ENCODE results near the gene ANKLE1.

ANKLE1 gene

DNA sequence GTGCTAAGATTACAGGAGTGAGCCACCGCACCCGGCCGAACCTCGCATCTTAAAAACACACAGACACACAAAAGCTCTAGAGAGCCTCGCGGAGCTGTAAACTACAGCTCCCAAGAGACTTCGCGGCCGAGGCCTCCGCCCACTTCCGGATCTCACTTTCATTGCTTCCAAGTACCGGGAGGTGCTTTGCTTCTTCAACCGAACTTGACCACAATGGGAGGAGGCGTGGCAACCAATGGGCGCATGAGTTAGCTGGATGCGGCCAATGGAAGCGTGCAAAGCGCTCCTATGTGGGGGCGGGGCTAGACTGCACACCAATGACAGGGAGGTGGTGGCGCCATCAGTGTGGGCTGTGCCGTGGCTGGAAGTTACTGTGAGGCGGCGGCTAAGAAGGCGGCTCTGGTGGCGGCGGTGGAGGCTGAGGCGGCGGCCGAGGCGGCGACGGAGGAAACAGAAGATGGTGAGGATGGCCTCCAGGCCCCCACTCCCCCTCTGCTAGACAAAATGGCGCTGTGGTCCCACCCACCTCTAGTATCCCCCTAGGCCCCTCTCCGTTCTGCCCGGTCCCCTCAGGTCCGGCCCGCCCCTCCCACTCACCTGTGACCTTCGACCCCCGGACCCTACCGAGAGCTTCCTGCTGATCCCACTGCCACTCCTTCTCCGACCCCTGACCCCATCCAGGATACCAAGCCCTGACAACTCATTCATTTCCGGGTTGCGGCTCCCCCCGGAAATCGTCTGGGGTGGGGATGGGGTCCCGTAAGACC, 27.7 kb downstream of the ANKLE1 start, which contains the start of gene DDA1:
TSS of gene DDA1 (plus strand) at position 366 of the 767 bp plus-strand sequence. CDS start at position 458, 92 bp downstream.
- DNase-seq = peak; percentile 99

GRCh38 chr19:17309965-17310461, 28.3 kb downstream of the ANKLE1 start:
- no peak for DNase-seq

GRCh38 chr19:17311455-17312188, 29.9 kb downstream of the ANKLE1 start:
- no peak for DNase-seq

- DNase-seq = no peak
Observed at GRCh38 chr19:17312189-17313113, 30.8 kb downstream of the ANKLE1 start.

DNA sequence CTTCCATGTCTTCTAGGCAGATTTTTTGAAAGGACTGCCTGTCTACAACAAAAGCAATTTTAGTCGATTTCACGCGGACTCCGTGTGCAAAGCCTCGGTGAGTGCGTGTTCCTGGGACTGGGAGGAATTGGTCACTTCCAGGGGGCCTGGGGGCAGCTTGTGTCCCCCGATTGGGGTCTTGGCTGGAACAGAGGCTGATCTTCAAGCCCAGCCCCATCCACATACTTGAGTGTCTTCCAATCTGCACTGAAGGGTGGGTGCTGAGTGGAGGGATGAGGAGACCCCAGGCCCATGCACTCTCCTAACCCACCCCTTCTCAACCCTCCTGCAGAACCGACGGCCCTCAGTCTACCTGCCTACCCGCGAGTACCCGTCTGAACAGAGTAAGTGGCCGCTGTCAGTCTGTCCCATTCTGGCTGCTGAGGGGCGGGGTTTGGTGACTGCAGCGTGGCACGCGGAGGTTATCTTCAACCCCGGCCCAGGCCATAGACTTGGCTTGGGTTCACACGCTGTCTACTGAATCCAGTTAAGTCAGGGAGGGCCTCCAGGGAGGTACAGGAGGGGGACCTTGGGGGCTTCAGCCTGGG, 32.4 kb downstream of the ANKLE1 start:
- no peak for DNase-seq

DNA sequence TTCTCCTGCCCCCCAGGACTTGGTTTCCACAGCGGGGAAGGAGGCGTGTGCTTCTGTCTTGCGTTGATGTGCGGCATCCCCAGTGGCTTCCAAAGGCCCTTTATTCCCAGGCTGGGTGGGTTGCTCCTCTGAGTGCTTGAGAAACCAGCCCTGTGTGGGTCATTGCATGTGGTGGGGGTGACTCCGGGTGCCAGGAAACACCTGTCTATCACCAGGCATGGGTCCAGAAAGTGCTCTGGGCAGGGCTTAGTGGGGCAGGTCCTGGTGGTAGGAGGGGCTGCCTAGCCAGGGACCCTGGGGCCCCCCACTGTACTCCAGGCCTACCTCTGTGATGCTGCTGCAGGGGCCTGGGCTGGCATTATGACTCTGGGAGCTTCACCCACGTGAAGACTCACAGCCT, 37.3 kb downstream of the ANKLE1 start:
- DNase-seq = no peak

GRCh38 chr19:17319473-17320238, 38.0 kb downstream of the ANKLE1 start:
- DNase-seq = no peak

DNA sequence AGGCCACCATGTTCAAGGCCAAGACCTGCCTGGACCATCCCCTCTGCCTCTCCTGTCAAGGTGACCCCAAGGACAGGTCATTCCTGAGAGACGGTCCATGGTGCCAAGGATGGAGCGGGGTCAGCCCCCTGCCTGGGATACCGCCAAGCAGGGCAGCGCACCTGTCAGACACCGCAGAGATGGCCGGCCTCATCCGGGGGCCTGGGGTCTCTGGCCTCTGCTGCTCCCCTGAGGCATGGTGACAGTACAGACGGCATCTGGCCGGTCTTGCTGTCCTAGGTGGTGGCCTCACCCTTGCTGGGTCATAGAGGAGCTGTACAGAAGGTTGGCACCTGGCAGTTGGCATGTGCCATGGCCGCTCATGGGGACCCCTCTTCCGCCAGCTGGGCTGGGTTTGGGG, 38.7 kb downstream of the ANKLE1 start:
- no peak for DNase-seq

DNA sequence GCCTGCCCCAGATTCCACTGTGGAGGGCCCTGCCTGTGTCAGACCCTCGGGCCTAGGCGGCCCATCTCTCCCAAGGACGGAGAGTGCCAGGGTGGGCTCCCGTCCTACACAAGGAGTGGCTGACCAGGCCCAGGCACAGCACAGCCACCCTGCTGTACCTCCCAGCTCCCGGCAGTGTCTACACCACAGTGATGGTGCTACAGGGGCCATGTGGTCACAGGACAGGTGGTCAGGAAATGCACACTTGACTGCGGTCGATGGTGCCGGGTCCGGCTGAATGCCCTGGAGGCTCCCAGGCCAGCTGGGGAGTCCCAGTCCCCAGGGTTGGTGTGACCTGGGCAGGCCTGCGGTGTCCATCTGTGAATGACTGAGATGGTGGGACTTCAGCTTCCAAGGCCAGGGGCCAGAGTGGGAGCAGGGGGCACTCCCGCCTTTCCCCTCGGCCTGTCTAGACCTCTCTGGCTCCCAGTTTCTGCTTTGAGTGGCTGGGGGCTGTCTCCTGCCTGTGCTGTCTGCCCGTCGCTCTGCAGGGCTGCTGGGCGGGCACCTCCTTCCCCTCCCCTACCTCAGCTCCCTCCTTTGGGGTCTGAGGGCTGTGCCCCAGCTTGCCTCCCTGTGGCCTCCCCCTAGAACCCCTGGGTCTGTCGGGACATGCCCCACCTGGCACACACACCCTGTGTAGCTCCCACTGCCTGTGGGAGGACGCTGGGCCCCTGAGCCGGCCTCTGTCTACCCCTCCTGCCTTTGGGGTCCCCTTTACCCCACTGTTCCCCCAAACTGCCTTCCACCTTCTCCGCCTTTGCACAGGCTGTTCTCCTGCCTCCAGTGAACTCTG, 40.2 kb downstream of the ANKLE1 start:
- DNase-seq = no peak

GRCh38 chr19:17322854-17323253, 41.2 kb downstream of the ANKLE1 start:
- no peak for DNase-seq

- DNase-seq = no peak
Observed at GRCh38 chr19:17323300-17323963, 41.7 kb downstream of the ANKLE1 start.

- no peak for DNase-seq
Observed at GRCh38 chr19:17323964-17324332, 42.2 kb downstream of the ANKLE1 start.

DNA sequence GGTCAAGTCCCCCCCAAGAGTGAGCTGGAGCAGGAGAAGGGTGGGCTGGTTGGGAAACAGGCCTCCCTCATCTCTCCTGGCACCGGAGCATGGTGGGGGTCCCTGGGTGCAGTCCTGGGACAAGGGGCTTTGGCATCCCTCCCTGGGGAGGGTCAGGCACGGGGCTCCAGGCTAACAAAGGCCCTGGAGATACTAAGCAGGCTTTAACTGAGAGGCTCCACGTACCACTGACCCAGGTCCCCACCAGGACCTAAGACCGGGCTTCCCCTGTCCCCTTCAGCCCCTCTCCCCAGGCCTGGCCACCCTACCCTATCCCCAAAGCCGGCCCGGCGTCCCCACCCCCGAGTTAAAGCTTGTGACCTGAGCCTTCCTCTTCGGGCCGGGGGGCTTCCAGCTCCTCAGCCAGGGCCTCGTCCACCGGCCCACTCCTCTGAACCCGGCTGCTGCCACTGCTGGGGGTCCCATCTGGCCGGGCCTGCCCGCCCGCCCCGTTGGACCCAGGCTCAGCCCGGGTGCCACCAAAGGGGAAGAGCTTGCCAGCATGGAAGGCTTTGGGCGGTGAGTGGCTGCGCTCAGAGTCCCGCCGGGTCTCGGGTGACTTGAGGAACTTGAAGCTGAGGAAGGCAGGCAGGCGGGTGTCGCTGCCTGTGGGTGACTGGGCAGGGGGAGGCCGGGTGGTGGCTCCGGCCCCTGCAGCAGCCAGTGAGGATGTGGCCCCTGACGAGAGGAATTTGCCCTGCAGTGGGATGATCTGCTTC, 42.8 kb downstream of the ANKLE1 start:
- no peak for DNase-seq

DNA sequence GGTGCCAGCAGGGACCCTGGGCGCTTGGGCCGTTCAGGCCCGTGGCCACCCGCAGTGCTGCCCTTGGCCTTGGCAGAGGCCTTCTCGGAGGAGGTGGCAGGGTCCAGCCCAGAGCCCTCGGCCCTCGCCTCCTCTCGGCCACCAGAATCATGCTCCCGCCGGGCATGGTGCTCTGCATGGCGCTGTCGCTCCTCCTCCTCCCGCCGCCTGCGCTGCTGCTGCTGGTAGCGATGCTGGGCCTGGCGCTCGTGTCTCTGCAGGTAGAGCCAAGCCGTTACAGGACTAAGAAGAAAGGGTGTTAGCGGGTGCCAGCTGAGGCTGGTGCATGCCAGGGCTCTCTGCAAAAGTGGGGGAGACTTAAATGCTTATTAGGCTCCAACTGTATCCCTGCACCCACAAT, 43.4 kb downstream of the ANKLE1 start:
- DNase-seq = no peak

GRCh38 chr19:17325881-17326594, 44.3 kb downstream of the ANKLE1 start:
- no peak for DNase-seq

GRCh38 chr19:17326595-17326966, 44.9 kb downstream of the ANKLE1 start:
- no peak for DNase-seq

GRCh38 chr19:17327068-17327653, 45.5 kb downstream of the ANKLE1 start:
- no peak for DNase-seq

Measured in NCI-H2171 (cell line).